GM12865 (cell line): ENCODE results near the gene KLHL10.
"Not testable (repeated sequence)": the region's sequence is repeated elsewhere in the genome, so short reads cannot be mapped to it uniquely, and the experiment has no call there.

Experiments
- DNase-seq: peaks from one replicate; pipeline ENCODE4 v3.0.0; 2010; ENCODE audit warnings: low read depth
- H3K4me3 ChIP-seq: 2 replicates; pipeline ENCODE4 v1.5.1; 2011; ENCODE audit warnings: mild to moderate bottlenecking, low read depth, low read length, control low read depth
- CTCF ChIP-seq: IDR thresholded peaks from 2 replicates; pipeline ENCODE4 v1.5.1; 2011; ENCODE audit warnings: low read length, control low read depth, low read depth, inconsistent platforms; ENCODE audit not compliant: insufficient read depth; ENCODE audit errors: missing control alignments

Gene KLHL10

GRCh38 chr17:41824086-41824485 lies 13.5 kb upstream of the KLHL10 start:
- DNase-seq: no peak
- no peak for TF ChIP-seq CTCF
- no peak overlapping the region for H3K4me3 ChIP-seq

- TF ChIP-seq CTCF: no peak
- no peak for DNase-seq
Measured at GRCh38 chr17:41825175-41825845, 12.3 kb upstream of the KLHL10 start.

DNA sequence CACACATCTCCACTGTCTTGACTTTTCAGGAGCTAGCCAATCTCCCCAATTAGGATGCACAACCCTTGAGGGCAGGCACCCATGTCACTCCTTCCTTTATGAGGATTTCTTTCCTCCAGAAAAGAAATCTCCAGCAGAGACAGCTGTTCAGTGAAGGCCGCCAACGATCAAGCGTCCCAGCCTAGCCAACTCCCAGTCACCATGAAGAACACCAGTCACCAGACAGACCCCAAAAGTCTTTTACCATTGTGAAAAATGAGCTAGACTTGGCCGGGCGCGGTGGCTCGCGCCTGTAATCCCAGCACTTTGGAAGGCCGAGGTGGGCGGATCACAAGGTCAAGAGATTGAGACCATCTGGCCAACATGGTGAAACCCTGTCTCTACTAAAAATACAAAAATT lies 7.7 kb upstream of the KLHL10 start:
- H3K4me3 ChIP-seq, DNase-seq: not testable (repeated sequence)

More at GRCh38 chr17:41825175-41825845, 12.3 kb upstream of the KLHL10 start:
- H3K4me3 ChIP-seq: no peak overlapping the region

DNA sequence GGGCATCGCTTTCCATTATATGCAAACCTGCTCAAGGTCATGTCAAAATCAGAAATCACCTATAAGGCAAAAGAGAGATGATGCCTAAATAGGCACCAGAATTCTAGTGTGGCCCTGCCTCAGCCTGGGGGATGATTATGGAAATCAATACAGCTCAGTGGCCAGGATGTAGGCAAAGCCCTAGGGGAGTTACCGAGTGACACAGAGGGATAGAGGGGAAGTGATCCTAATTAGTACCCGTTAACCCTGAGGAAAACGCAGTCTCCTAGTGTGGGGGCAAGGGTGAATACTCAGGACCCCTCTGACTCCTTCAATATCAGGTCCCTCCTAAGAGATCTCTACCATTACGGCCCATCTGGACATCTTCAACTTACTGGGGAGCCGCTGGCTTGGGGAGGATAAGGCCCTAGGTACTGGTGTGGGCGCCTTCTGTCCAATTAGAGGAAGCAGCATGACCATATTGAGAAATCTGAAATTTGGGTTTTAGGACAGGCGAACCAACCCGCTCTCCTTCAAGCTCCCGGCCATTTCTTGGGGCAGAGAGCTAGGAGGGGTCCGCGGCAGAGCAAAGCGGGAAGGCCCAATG lies 2.3 kb upstream of the KLHL10 start:
- peak; percentile 11 for DNase-seq

GRCh38 chr17:41835800-41836549 lies 1.6 kb upstream of the KLHL10 start, which contains the start of gene NT5C3B:
Gene NT5C3B (minus strand): TSS chr17:41836232. CDS start chr17:41836193, 39 bp downstream.
- H3K4me3 ChIP-seq: peak within 1 kb of the TSS; percentile 84
- TF ChIP-seq CTCF: no peak
- DNase-seq: peak; percentile 58

More for the DNA sequence above, 2.3 kb upstream of the KLHL10 start:
- peak overlapping the region; percentile 84 for H3K4me3 ChIP-seq
- no peak for TF ChIP-seq CTCF

- no peak for DNase-seq
- H3K4me3 ChIP-seq: peak overlapping the region; percentile 84
- TF ChIP-seq CTCF: no peak
Measured at GRCh38 chr17:41836550-41837196, 952 bp upstream of the KLHL10 start.

DNA sequence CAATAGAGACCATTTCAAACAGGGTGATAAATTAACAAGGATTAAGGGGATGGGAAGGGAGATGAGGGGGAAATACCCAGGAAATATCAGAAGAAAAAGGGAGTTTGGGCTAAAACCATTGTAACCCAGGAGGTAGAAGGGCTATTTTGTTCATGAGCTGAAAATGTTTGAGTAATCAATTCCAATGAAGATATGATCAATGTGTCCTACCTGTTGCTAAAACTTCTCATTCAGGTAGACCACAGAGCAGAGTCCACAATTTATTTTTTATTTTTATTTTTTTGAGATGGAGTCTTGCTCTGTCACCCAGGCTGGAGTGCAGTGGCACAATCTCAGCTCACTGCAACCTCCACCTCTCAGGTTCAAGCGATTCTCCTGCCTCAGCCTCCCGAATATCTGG lies 1.8 kb downstream of the KLHL10 start:
- not testable (repeated sequence) for DNase-seq, H3K4me3 ChIP-seq

- H3K4me3 ChIP-seq, DNase-seq: not testable (repeated sequence)
Measured at GRCh38 chr17:41840781-41841180, 3.2 kb downstream of the KLHL10 start.
